ENCODE results near the gene TLE1. TPM values are rescaled to one million over a fixed set of nuclear protein-coding genes. Genes with fewer than 3 reads are reported as not detected.

TLE1 gene
- total RNA-seq, 1 experiment from 2014 or later: 17.3 TPM

DNA sequence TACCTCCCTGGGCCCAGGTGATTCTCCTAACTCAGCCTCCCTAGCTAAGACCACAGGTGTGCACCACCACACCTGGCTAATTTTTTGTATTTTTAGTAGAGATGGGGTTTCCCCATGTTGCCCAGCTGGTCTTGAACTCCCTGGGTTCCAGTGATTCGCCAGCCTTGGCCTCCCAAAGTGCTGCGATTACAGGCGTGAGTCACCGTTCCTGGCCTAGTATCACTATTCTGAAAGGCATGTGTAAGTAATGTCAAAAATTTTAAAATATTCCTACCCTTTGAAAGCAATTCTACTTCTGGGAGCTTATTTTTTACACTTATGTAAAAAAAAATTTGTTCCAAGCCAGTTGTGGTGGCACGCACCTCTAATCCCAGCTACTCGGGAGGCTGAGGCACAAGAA, 27.1 kb upstream of the TLE1 start:
- ATAC-seq: no peak
- ChIA-PET RAD21 (ENCODE audit: low non-redundant PET in 1 of 2, low total read pairs in 2 of 2, uncharacterized antibody in 2 of 2, unreplicated experiment in 2 of 2) (no interaction called here), CTCF (no interaction called here), POLR2A (no interaction called here)
- no peaks in the 10 kb centered on the region for H4K20me1 ChIP-seq (ENCODE audit: insufficient read depth)
- TF ChIP-seq EZH2phosphoT487 (IDR thresholded peaks at IDR 0.05; ENCODE audit: borderline replicate concordance): no peak
- TF ChIP-seq ELF1 (IDR thresholded peaks at IDR 0.05; ENCODE audit: borderline replicate concordance, low read depth): no peak
- TF ChIP-seq CEBPB (IDR thresholded peaks at IDR 0.05; ENCODE audit: low read depth): no peak
- TF ChIP-seq, protein P1, sequence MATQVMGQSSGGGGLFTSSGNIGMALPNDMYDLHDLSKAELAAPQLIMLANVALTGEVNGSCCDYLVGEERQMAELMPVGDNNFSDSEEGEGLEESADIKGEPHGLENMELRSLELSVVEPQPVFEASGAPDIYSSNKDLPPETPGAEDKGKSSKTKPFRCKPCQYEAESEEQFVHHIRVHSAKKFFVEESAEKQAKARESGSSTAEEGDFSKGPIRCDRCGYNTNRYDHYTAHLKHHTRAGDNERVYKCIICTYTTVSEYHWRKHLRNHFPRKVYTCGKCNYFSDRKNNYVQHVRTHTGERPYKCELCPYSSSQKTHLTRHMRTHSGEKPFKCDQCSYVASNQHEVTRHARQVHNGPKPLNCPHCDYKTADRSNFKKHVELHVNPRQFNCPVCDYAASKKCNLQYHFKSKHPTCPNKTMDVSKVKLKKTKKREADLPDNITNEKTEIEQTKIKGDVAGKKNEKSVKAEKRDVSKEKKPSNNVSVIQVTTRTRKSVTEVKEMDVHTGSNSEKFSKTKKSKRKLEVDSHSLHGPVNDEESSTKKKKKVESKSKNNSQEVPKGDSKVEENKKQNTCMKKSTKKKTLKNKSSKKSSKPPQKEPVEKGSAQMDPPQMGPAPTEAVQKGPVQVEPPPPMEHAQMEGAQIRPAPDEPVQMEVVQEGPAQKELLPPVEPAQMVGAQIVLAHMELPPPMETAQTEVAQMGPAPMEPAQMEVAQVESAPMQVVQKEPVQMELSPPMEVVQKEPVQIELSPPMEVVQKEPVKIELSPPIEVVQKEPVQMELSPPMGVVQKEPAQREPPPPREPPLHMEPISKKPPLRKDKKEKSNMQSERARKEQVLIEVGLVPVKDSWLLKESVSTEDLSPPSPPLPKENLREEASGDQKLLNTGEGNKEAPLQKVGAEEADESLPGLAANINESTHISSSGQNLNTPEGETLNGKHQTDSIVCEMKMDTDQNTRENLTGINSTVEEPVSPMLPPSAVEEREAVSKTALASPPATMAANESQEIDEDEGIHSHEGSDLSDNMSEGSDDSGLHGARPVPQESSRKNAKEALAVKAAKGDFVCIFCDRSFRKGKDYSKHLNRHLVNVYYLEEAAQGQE (IDR thresholded peaks at IDR 0.05; ENCODE audit: low read depth): no peak
- no peak for TF ChIP-seq FOSL1 (IDR thresholded peaks at IDR 0.05; ENCODE audit: low read depth)
- no peak for TF ChIP-seq RAD21 (IDR thresholded peaks at IDR 0.05; ENCODE audit: low read depth)
- TF ChIP-seq POLR2A (IDR thresholded peaks at IDR 0.05; ENCODE audit: borderline replicate concordance, extremely low read depth, insufficient read depth, insufficient read length): no peak
- TF ChIP-seq ZFX (IDR thresholded peaks at IDR 0.05): no peak
- TF ChIP-seq SP1 (IDR thresholded peaks at IDR 0.05; ENCODE audit: low read depth): no peak
- TF ChIP-seq EZH2 (IDR thresholded peaks at IDR 0.05): no peak
- TF ChIP-seq, protein P2, sequence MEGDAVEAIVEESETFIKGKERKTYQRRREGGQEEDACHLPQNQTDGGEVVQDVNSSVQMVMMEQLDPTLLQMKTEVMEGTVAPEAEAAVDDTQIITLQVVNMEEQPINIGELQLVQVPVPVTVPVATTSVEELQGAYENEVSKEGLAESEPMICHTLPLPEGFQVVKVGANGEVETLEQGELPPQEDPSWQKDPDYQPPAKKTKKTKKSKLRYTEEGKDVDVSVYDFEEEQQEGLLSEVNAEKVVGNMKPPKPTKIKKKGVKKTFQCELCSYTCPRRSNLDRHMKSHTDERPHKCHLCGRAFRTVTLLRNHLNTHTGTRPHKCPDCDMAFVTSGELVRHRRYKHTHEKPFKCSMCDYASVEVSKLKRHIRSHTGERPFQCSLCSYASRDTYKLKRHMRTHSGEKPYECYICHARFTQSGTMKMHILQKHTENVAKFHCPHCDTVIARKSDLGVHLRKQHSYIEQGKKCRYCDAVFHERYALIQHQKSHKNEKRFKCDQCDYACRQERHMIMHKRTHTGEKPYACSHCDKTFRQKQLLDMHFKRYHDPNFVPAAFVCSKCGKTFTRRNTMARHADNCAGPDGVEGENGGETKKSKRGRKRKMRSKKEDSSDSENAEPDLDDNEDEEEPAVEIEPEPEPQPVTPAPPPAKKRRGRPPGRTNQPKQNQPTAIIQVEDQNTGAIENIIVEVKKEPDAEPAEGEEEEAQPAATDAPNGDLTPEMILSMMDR (IDR thresholded peaks at IDR 0.05 in 2 of 3, conservative IDR thresholded peaks at IDR 0.05 in 1 of 3; ENCODE audit: borderline replicate concordance in 1 of 3, insufficient read depth in 1 of 3, low read depth in 2 of 3, low read length in 2 of 3): no peak
- TF ChIP-seq TCF7L2 (IDR thresholded peaks at IDR 0.05; ENCODE audit: borderline replicate concordance, extremely low read depth, insufficient read depth, insufficient read length): no peak
- H3K27me3 ChIP-seq (ENCODE audit: insufficient read depth, low read length): no peaks in the 10 kb centered on the region
- no peaks in the 10 kb centered on the region for H3K4me1 ChIP-seq (ENCODE audit: control insufficient read depth in 1 of 2, insufficient read depth in 2 of 2, low read length in 2 of 2)
- intact Hi-C loops (cut with micrococcal nuclease): no loop called here
- no peaks in the 10 kb centered on the region for H3K36me3 ChIP-seq (ENCODE audit: control insufficient read depth in 1 of 2, insufficient read depth in 2 of 2, low read length in 2 of 2)
- DNase-seq (ENCODE audit: low read depth, low spot score): no peak
- no peak overlapping the region for H3K4me2 ChIP-seq (ENCODE audit: low read length)
- no peak overlapping the region for H3K4me3 ChIP-seq (replicated peaks in 1 of 2; ENCODE audit: low read depth in 1 of 2, low read length in 2 of 2)
- H3K9me3 ChIP-seq (ENCODE audit: control insufficient read depth in 1 of 2, insufficient read depth in 1 of 2, low read depth in 1 of 2, low read length in 2 of 2): no peaks in the 10 kb centered on the region
- H3K79me2 ChIP-seq (ENCODE audit: insufficient read depth, low read length): no peaks in the 10 kb centered on the region
- no peaks in the 10 kb centered on the region for H3K9me2 ChIP-seq (ENCODE audit: insufficient read depth)
- H3K27ac ChIP-seq (ENCODE audit: low read depth, low read length): no peak overlapping the region
- H2AFZ ChIP-seq (ENCODE audit: low read depth, low read length, poor library complexity, severe bottlenecking): no peak overlapping the region
- no peak overlapping the region for H3K9ac ChIP-seq (ENCODE audit: low read length)
- BruUV-seq (replicated peaks): no TSS peak

Data from HCT116 (cell line).